HepG2 (cell line): ENCODE results near the gene STEAP3. TPM values are rescaled to one million over a fixed set of nuclear protein-coding genes. Genes with fewer than 3 reads are reported as not detected.

Experiments used
- ATAC-seq: fragments of 200-7000 bp; cut with Tn5 transposase; 3 replicates; pipeline ENCODE4 v1.9.1; 2020; ENCODE audit warnings: mild to moderate bottlenecking, moderate library complexity
- BruUV-seq: library from RNA; stranded (reverse); fragments of 400-500 nt; replicated peaks from 2 replicates; lab custom pipeline; 2021; lab: Mats Ljungman, UMichigan
- CTCF ChIA-PET: fragments of 300-600 bp; formaldehyde crosslinking; extraction: SDS; loops from one replicate; lab custom pipeline; 2021; ENCODE audit warnings: low total read pairs, inconsistent platforms, low intra/inter-chr PET ratio; lab: Yijun Ruan, JAX
- POLR2A ChIA-PET: fragments of 350-600 bp; sonication (Branson Sonifier 250); formaldehyde crosslinking; loops from one replicate; lab custom pipeline; 2020; ENCODE audit warnings: antibody characterized with exemption, inconsistent platforms; lab: Yijun Ruan, JAX
- DNase-seq: peaks from one replicate; pipeline ENCODE4 v3.0.0-alpha.2; 2015; ENCODE audit warnings: low spot score
- FAIRE-seq: peaks from 3 replicates; lab custom pipeline; 2011; peaks lifted over from hg19 to GRCh38; lab: Jason Lieb, UNC
- H2AFZ ChIP-seq: one replicate; pipeline ENCODE4 v1.6.1; 2011; ENCODE audit warnings: low read length, inconsistent platforms
- H3K27ac ChIP-seq: fragments of 300-600 bp; 3 replicates; pipeline ENCODE4 v1.8.0; 2011; ENCODE audit warnings: mixed run types, mild to moderate bottlenecking, mixed read lengths, low read length, inconsistent platforms; ENCODE audit not compliant: insufficient read depth; ENCODE audit errors: extremely low read length
- H3K27me3 ChIP-seq, 2 experiments: fragments of 200-600 bp in 1 of 2; 2 replicates in 1 of 2; 3 replicates in 1 of 2; pipeline versions ENCODE4 v1.6.0 to v1.8.0; 2011; ENCODE audit warnings: low read length in 2 of 2, mild to moderate bottlenecking in 2 of 2, moderate library complexity in 2 of 2, inconsistent platforms in 1 of 2; ENCODE audit not compliant: insufficient read depth in 2 of 2, control insufficient read depth in 1 of 2
- H3K36me3 ChIP-seq, 2 experiments: fragments of 200-600 bp in 1 of 2; replicated peaks in 1 of 2; 2 replicates in 1 of 2; 3 replicates in 1 of 2; pipeline versions ENCODE4 v1.5.1 to v1.8.0; 2011; ENCODE audit warnings: low read length in 2 of 2, inconsistent platforms in 1 of 2; ENCODE audit not compliant: insufficient read depth in 2 of 2, control insufficient read depth in 1 of 2
- H3K4me1 ChIP-seq: 2 replicates; pipeline ENCODE4 v1.5.1; 2012; ENCODE audit warnings: low read length, inconsistent platforms; ENCODE audit not compliant: insufficient read depth
- H3K4me2 ChIP-seq: 2 replicates; pipeline ENCODE4 v1.6.0; 2011; ENCODE audit warnings: low read depth, low read length, inconsistent platforms
- H3K4me3 ChIP-seq, 3 experiments: fragments of 200-600 bp in 1 of 3; sonication (generic), shearing (Covaris generic) in 1 of 3; replicated peaks in 1 of 3; 2 replicates each; pipeline ENCODE4 v1.5.1; 2011 to 2016; ENCODE audit warnings: low read length in 3 of 3, inconsistent platforms in 2 of 3, low read depth in 2 of 3, mild to moderate bottlenecking in 2 of 3, control low read depth in 1 of 3, mixed read lengths in 1 of 3; ENCODE audit not compliant: insufficient read depth in 1 of 3
- H3K79me2 ChIP-seq: one replicate; pipeline ENCODE4 v1.6.1; 2011; ENCODE audit warnings: low read length, inconsistent platforms; ENCODE audit not compliant: insufficient read depth
- H3K9ac ChIP-seq: 2 replicates; pipeline ENCODE4 v1.6.0; 2011; ENCODE audit warnings: mild to moderate bottlenecking, low read depth, low read length, inconsistent platforms; ENCODE audit not compliant: insufficient read depth
- H3K9me3 ChIP-seq: 2 replicates; pipeline ENCODE4 v1.5.1; 2012; ENCODE audit warnings: mild to moderate bottlenecking, low read length
- H4K20me1 ChIP-seq: 2 replicates; pipeline ENCODE4 v1.6.0; 2011; ENCODE audit warnings: inconsistent platforms, mild to moderate bottlenecking, low read length, moderate library complexity; ENCODE audit not compliant: insufficient read depth
- ATF6 ChIP-seq: sonication (generic); formaldehyde crosslinking; conservative IDR thresholded peaks from 2 replicates; pipeline ENCODE4 v1.4.0; 2020; ENCODE audit warnings: missing genetic modification reagents
- HOXD1 ChIP-seq: sonication (generic); formaldehyde crosslinking; IDR thresholded peaks from 2 replicates; pipeline ENCODE4 v1.5.0; 2020; ENCODE audit warnings: missing genetic modification reagents
- MLX ChIP-seq: IDR thresholded peaks from 2 replicates; pipeline ENCODE4 v1.6.1; 2016
- ZNF609 ChIP-seq: sonication (generic); formaldehyde crosslinking; IDR thresholded peaks from 2 replicates; pipeline ENCODE4 v1.4.0; 2020; ENCODE audit warnings: mild to moderate bottlenecking, missing genetic modification reagents, borderline replicate concordance
- ZNF704 ChIP-seq: sonication (generic); formaldehyde crosslinking; IDR thresholded peaks from 2 replicates; pipeline ENCODE4 v1.8.1; 2023; ENCODE audit warnings: mild to moderate bottlenecking, inconsistent platforms, moderate library complexity, missing genetic modification reagents, borderline replicate concordance
- ZNF850 ChIP-seq: sonication (generic); formaldehyde crosslinking; conservative IDR thresholded peaks from 2 replicates; pipeline ENCODE4 v1.9.0; 2021; ENCODE audit warnings: mild to moderate bottlenecking, missing genetic modification reagents
- ZNF891 ChIP-seq: sonication (generic); formaldehyde crosslinking; IDR thresholded peaks from 2 replicates; pipeline ENCODE4 v1.5.0; 2020; ENCODE audit warnings: mild to moderate bottlenecking, missing genetic modification reagents
- WGBS: methylation state at CpG from one replicate; pipeline ENCODE4 v1.1.6; 2017; ENCODE audit warnings: low lambda C conversion rate; 5-methylcytosine and 5-hydroxymethylcytosine counted together
- in situ Hi-C: cut with HindIII; loops from 2 replicates; pipeline ENCODE4 v1.10.0; 2017; ENCODE audit warnings: low pct_unique_long_range_greater_than_20kb; ENCODE audit not compliant: extremely low pct_ligation_motif_present
- intact Hi-C: fragments of 100-400 bp; cut with micrococcal nuclease; formaldehyde crosslinking; loops from one replicate; pipeline ENCODE4 v1.10.0; 2022; ENCODE audit not compliant: unreplicated experiment
- polyA plus RNA-seq, 8 experiments: library from polyadenylated mRNA; depleted of rRNA in 3 of 8; stranded (reverse) in 7 of 8; unstranded in 1 of 8; fragments of >200 nt; fragmentation: Illumina TruSeq in 4 of 8; extraction: Trizol in 4 of 8; gene quantifications; 2 replicates each; pipeline versions ENCODE4 v1.2.1 to v1.2.3, GENCODE V29; 2011 to 2016; ENCODE audit warnings: low read depth in 4 of 8, missing spikeins in 1 of 8, mixed read lengths in 1 of 8; ENCODE audit not compliant: insufficient read depth in 1 of 8
- total RNA-seq, 5 experiments: library from RNA; depleted of rRNA; stranded (reverse); fragments of >200 nt; fragmentation: Illumina TruSeq; extraction: Trizol; gene quantifications; 2 replicates each; pipeline ENCODE4 v1.2.3, GENCODE V29; 2016; ENCODE audit warnings: low read depth in 1 of 5

STEAP3 gene
- total and polyA plus RNA-seq, 2 of the 13 experiments (the other 11 are each of a cell fraction or from before 2014, with no cell fraction given): 7.3 to 21.1 TPM

- peaks cover 12% of the 10 kb centered on the region for H3K4me1 ChIP-seq
- H3K79me2 ChIP-seq: no peaks in the 10 kb centered on the region
- ATAC-seq: no peak
- no peaks in the 10 kb centered on the region for H4K20me1 ChIP-seq
- BruUV-seq: no TSS peak
- no peak for FAIRE-seq
- no peak for DNase-seq
- in situ Hi-C loops (no loop called here), intact Hi-C loops (loop anchor here (5.0 kb wide), 1 partner anchor 254 kb away; no protein-coding TSS in a partner anchor)
- H2AFZ ChIP-seq: no peak overlapping the region
- H3K4me3 ChIP-seq: no peak overlapping the region
- no peaks in the 10 kb centered on the region for H3K9me3 ChIP-seq
- ChIA-PET POLR2A (no interaction called here), CTCF (interaction anchor here (2.5 kb wide), 1 partner anchor 47 kb away, joined by 17 read pairs; no protein-coding TSS in a partner anchor)
- TF ChIP-seq ZNF891 (no peak), ATF6 (CRISPR knock-in tag) (no peak), ZNF704 (no peak), ZNF850 (no peak), ZNF609 (CRISPR knock-in tag) (no peak), HOXD1 (CRISPR knock-in tag) (no peak), MLX (no peak)
- no peak overlapping the region for H3K9ac ChIP-seq
- WGBS: 92% methylated on average over 8 of the region's 8 CpGs
- H3K4me2 ChIP-seq: no peak overlapping the region
- H3K27me3 ChIP-seq: no peaks in the 10 kb centered on the region
- no peak overlapping the region for H3K27ac ChIP-seq
- H3K36me3 ChIP-seq: peaks cover 2 to 6% of the 10 kb centered on the region in 2 experiments; a peak in 2 of 5 replicates
Measured at GRCh38 chr2:119266091-119266589, 42.5 kb downstream of the STEAP3 start.
